Gastrocnemius medialis (tissue), 4 donors: ENCODE results near the gene FNDC4. TPM values are rescaled to one million over a fixed set of nuclear protein-coding genes. Genes with fewer than 3 reads are reported as not detected.

Experiments used
- ATAC-seq, 2 donors: fragments of 150-250 bp; one replicate each; pipeline ENCODE4 v1.9.1; 2016
- DNase-seq, 2 donors: peaks; one replicate each; pipeline ENCODE4 v3.0.0-alpha.2; 2019
- H3K27ac ChIP-seq, 4 donors: fragments of 200-600 bp; sonication (generic); 1 replicate in 1 of 4; 2 replicates in 3 of 4; pipeline ENCODE4 v1.5.1; 2016 to 2018; ENCODE audit warnings: mild to moderate bottlenecking in 2 of 4, moderate library complexity in 1 of 4
- H3K27me3 ChIP-seq, 3 donors: fragments of 200-600 bp; sonication (generic) in 2 of 3; 1 replicate in 1 of 3; 2 replicates in 2 of 3; pipeline versions ENCODE4 v1.5.1 to v1.6.0; 2016 to 2019; ENCODE audit warnings: mild to moderate bottlenecking in 1 of 3, moderate library complexity in 1 of 3
- H3K36me3 ChIP-seq, 2 donors: fragments of 200-600 bp; sonication (generic) in 1 of 2; one replicate each; pipeline ENCODE4 v1.5.1; 2017 to 2018
- H3K4me1 ChIP-seq, 2 donors: fragments of 200-600 bp; sonication (generic) in 1 of 2; one replicate each; pipeline ENCODE4 v1.5.1; 2016 to 2017; ENCODE audit warnings: mild to moderate bottlenecking in 2 of 2
- H3K4me3 ChIP-seq, 4 donors: fragments of 200-600 bp; sonication (generic) in 3 of 4; 1 replicate in 1 of 4; 2 replicates in 3 of 4; pipeline ENCODE4 v1.5.1; 2016 to 2019; ENCODE audit warnings: mild to moderate bottlenecking in 2 of 4
- H3K9me3 ChIP-seq, 3 donors: fragments of 200-600 bp; sonication (generic) in 2 of 3; 1 replicate in 1 of 3; 2 replicates in 2 of 3; pipeline ENCODE4 v1.5.1; 2016 to 2019
- POLR2A ChIP-seq, 2 donors: fragments of 450-650 bp; IDR thresholded peaks; one replicate each; pipeline ENCODE4 v1.6.1; 2017; ENCODE audit warnings: antibody characterized with exemption in 2 of 2, mild to moderate bottlenecking in 2 of 2, moderate library complexity in 2 of 2
- in situ Hi-C, 4 donors: fragments of 200-750 bp; cut with MboI; loops; one replicate each; pipeline versions ENCODE4 v1.15.0 to v1.8.0; 2017; ENCODE audit warnings: low sequenced_read_pairs in 4 of 4
- intact Hi-C: fragments of 100-400 bp; cut with DNase I; formaldehyde crosslinking; loops from one replicate; pipeline ENCODE4 v1.15.1; 2023; ENCODE audit warnings: low total_unique reads
- total RNA-seq, 4 donors: library from RNA; depleted of rRNA; stranded (reverse); fragments of >200 nt; gene quantifications; one replicate each; pipeline versions ENCODE4 v1.1.0 to v1.2.3, GENCODE V29; 2016
- TF ChIP-seq, protein P1 (sequence below), 5 experiments: fragments of 450-650 bp in 3 of 5; fragments of 200-600 bp in 2 of 5; sonication (generic) in 2 of 5; IDR thresholded peaks in 4 of 5; conservative IDR thresholded peaks in 1 of 5; 1 replicate in 4 of 5; 2 replicates in 1 of 5; pipeline ENCODE4 v1.5.1; 2016 to 2019; ENCODE audit warnings: antibody characterized with exemption in 5 of 5, mild to moderate bottlenecking in 3 of 5, moderate library complexity in 3 of 5

The FNDC4 gene
- total RNA-seq, 4 donors from 2014 or later = 2.0 to 6.4 (median 3.1) TPM

DNA sequence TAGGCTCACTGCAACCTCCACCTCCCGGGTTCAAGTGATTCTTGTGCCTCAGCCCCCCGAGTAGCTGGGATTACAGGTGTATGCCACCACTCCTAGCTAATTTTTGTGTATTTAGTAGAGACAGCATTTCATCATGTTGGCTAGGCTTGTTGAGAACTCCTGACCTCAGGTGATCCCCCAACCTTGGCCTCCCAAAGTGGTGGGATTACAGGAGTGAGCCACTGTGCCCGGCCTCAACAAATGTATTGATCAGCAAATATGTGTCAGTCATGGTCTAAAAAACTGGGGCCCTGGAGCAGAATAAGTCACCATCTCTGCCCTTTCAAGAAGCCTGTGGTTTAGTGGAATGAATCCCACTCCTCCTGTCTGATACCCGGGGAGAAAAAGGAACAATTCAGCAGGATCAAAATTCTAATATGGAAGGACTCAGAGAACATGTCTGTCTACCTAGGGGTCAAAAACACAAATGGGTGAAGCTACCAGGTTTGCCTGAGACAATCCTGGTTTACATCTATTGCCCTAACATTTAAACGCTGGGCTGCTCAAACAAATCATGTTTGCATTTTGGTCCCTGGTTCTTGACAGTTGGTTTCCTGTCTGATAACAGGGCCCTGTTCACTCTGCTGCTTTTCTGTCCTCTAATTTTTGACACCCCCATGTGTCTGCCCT, 23.2 kb upstream of the FNDC4 start:
- in situ Hi-C loops (no loop called here), intact Hi-C loops (no loop called here)
- Histone ChIP-seq H3K27ac (no peak overlapping the region), H3K27me3 (no peaks in the 10 kb centered on the region), H3K4me1 (no peaks in the 10 kb centered on the region), H3K36me3 (no peaks in the 10 kb centered on the region), H3K4me3 (no peak overlapping the region), H3K9me3 (no peaks in the 10 kb centered on the region)
- DNase-seq (no peak), ATAC-seq (no peak)
- TF ChIP-seq POLR2A (IDR thresholded peaks at IDR 0.05) = no peak
- TF ChIP-seq, protein P1, sequence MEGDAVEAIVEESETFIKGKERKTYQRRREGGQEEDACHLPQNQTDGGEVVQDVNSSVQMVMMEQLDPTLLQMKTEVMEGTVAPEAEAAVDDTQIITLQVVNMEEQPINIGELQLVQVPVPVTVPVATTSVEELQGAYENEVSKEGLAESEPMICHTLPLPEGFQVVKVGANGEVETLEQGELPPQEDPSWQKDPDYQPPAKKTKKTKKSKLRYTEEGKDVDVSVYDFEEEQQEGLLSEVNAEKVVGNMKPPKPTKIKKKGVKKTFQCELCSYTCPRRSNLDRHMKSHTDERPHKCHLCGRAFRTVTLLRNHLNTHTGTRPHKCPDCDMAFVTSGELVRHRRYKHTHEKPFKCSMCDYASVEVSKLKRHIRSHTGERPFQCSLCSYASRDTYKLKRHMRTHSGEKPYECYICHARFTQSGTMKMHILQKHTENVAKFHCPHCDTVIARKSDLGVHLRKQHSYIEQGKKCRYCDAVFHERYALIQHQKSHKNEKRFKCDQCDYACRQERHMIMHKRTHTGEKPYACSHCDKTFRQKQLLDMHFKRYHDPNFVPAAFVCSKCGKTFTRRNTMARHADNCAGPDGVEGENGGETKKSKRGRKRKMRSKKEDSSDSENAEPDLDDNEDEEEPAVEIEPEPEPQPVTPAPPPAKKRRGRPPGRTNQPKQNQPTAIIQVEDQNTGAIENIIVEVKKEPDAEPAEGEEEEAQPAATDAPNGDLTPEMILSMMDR (IDR thresholded peaks at IDR 0.05 in 4 of 5, conservative IDR thresholded peaks at IDR 0.05 in 1 of 5) = no peak

- no peak for DNase-seq
- intact Hi-C loops = no loop called here
- no peaks in the 10 kb centered on the region for H3K4me1 ChIP-seq
- H3K4me3 ChIP-seq = no peak overlapping the region
- no peaks in the 10 kb centered on the region for H3K27me3 ChIP-seq
- TF ChIP-seq, protein P1 (IDR thresholded peaks at IDR 0.05 in 4 of 5, conservative IDR thresholded peaks at IDR 0.05 in 1 of 5) = no peak
- no peak for TF ChIP-seq POLR2A (IDR thresholded peaks at IDR 0.05)
- no peaks in the 10 kb centered on the region for H3K9me3 ChIP-seq
- H3K36me3 ChIP-seq = no peaks in the 10 kb centered on the region
- ATAC-seq = no peak
- H3K27ac ChIP-seq = no peak overlapping the region
- in situ Hi-C loops = no loop called here
Observed at GRCh38 chr2:27509326-27509725, 14.3 kb upstream of the FNDC4 start.

- ATAC-seq = no peak
- Histone ChIP-seq H3K27me3 (no peaks in the 10 kb centered on the region), H3K36me3 (no peaks in the 10 kb centered on the region), H3K4me1 (no peaks in the 10 kb centered on the region), H3K9me3 (no peaks in the 10 kb centered on the region), H3K27ac (no peak overlapping the region), H3K4me3 (no peak overlapping the region)
- TF ChIP-seq POLR2A (IDR thresholded peaks at IDR 0.05) = no peak
- TF ChIP-seq, protein P1 (IDR thresholded peaks at IDR 0.05 in 4 of 5, conservative IDR thresholded peaks at IDR 0.05 in 1 of 5) = no peak
- in situ Hi-C loops = no loop called here
- intact Hi-C loops = no loop called here
- no peak for DNase-seq
Observed at GRCh38 chr2:27507293-27507692, 12.3 kb upstream of the FNDC4 start.

DNA sequence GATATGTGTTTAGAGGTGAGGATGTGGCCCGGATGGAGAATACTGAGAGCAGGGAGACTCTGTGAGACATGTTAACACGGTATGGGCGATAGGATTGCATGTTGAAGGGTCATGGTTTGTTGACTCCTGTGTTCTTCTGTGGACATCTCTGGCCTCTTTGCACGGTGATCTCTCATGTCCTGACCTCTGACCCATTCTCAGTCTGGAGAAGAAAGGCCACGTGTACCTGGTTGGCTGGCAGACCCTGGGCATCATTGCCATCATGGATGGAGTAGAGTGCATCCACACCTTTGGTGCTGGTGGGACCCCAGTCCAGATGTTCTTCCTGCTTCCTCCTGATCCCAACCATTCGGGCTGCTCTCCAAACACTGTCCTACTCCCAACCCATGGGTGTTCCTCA, 11.6 kb upstream of the FNDC4 start:
- in situ Hi-C loops = no loop called here
- H3K4me3 ChIP-seq = no peak overlapping the region
- no peak overlapping the region for H3K27ac ChIP-seq
- TF ChIP-seq POLR2A (IDR thresholded peaks at IDR 0.05) = no peak
- TF ChIP-seq, protein P1 (IDR thresholded peaks at IDR 0.05 in 4 of 5, conservative IDR thresholded peaks at IDR 0.05 in 1 of 5) = no peak
- ATAC-seq (no peak), DNase-seq (no peak)
- H3K9me3 ChIP-seq = no peaks in the 10 kb centered on the region
- intact Hi-C loops = no loop called here
- H3K27me3 ChIP-seq = no peaks in the 10 kb centered on the region
- no peaks in the 10 kb centered on the region for H3K4me1 ChIP-seq
- no peaks in the 10 kb centered on the region for H3K36me3 ChIP-seq

- peaks cover 0 to 5% (median 0%) of the 10 kb centered on the region in 3 donors for H3K27me3 ChIP-seq
- H3K27ac ChIP-seq = no peak overlapping the region
- DNase-seq = no peak
- H3K4me3 ChIP-seq = no peak overlapping the region
- no peak for ATAC-seq
- TF ChIP-seq, protein P1 (IDR thresholded peaks at IDR 0.05 in 4 of 5, conservative IDR thresholded peaks at IDR 0.05 in 1 of 5) = no peak
- TF ChIP-seq POLR2A (IDR thresholded peaks at IDR 0.05) = no peak
- H3K4me1 ChIP-seq = no peaks in the 10 kb centered on the region
- in situ Hi-C loops (no loop called here), intact Hi-C loops (no loop called here)
- H3K36me3 ChIP-seq = no peaks in the 10 kb centered on the region
- H3K9me3 ChIP-seq = no peaks in the 10 kb centered on the region
Observed at GRCh38 chr2:27502142-27502541, 7.1 kb upstream of the FNDC4 start.
